ENCODE data around the gene EP300. TPM values are rescaled to one million over a fixed set of nuclear protein-coding genes. Genes with fewer than 3 reads are reported as not detected.
"Not testable (repeated sequence)": the region's sequence is repeated elsewhere in the genome, so short reads cannot be mapped to it uniquely, and the experiment has no call there.

EP300 gene
- total and polyA plus RNA-seq, 7 experiments from 2014 or later, result 13.3 to 155 (median 108) TPM

- H3K4me3 ChIP-seq (ENCODE audit: low read length); H3K36me3 ChIP-seq (ENCODE audit: control insufficient read depth in 2 of 3, insufficient read depth in 3 of 3, low read length in 3 of 3); H3K27ac Mint-ChIP-seq; H3K9me3 ChIP-seq (ENCODE audit: control insufficient read depth in 2 of 3, low read length in 3 of 3); ATAC-seq; DNase-seq; intact Hi-C loops (cut with micrococcal nuclease); H3K36me3 Mint-ChIP-seq; H3K4me1 ChIP-seq (ENCODE audit: control insufficient read depth in 2 of 2, insufficient read depth in 2 of 2, low read length in 2 of 2); CTCF ChIA-PET; H3K9me3 Mint-ChIP-seq; POLR2A ChIA-PET; H3K27ac ChIP-seq (ENCODE audit: low read depth, low read length); H3K27me3 ChIP-seq (ENCODE audit: control insufficient read depth in 2 of 2, insufficient read depth in 2 of 2, low read length in 2 of 2); H3K4me3 Mint-ChIP-seq; H3K27me3 Mint-ChIP-seq: not testable (repeated sequence)
- H3K4me1 Mint-ChIP-seq, result peaks cover 0 to 11% (median 4%) of the 10 kb centered on the region in 7 donors
Observed at GRCh38 chr22:41049795-41050194, 42.6 kb upstream of the EP300 start.

- intact Hi-C loops (cut with micrococcal nuclease), result no loop called here
- no peaks in the 10 kb centered on the region for H3K9me3 Mint-ChIP-seq
- CTCF ChIA-PET, result no interaction called here
Observed at GRCh38 chr22:41050883-41051282, 41.5 kb upstream of the EP300 start.

GRCh38 chr22:41052661-41053490, 39.5 kb upstream of the EP300 start:
- H3K27me3 ChIP-seq (ENCODE audit: control insufficient read depth in 2 of 2, insufficient read depth in 2 of 2, low read length in 2 of 2), result no peaks in the 10 kb centered on the region
- Mint-ChIP-seq H3K4me1 (peaks cover 0 to 11% (median 4%) of the 10 kb centered on the region in 7 donors), H3K27me3 (no peaks in the 10 kb centered on the region), H3K36me3 (no peaks in the 10 kb centered on the region), H3K27ac (no peak overlapping the region), H3K4me3 (no peak overlapping the region), H3K9me3 (no peaks in the 10 kb centered on the region)
- no peak overlapping the region for H3K4me3 ChIP-seq (ENCODE audit: low read length)
- H3K36me3 ChIP-seq (ENCODE audit: control insufficient read depth in 2 of 3, insufficient read depth in 3 of 3, low read length in 3 of 3), result no peaks in the 10 kb centered on the region
- H3K4me1 ChIP-seq (ENCODE audit: control insufficient read depth in 2 of 2, insufficient read depth in 2 of 2, low read length in 2 of 2), result no peaks in the 10 kb centered on the region
- ChIA-PET CTCF (no interaction called here), POLR2A (no interaction called here)
- ATAC-seq (no peak), DNase-seq (no peak)
- H3K27ac ChIP-seq (ENCODE audit: low read depth, low read length), result no peak overlapping the region
- intact Hi-C loops (cut with micrococcal nuclease), result no loop called here
- H3K9me3 ChIP-seq (ENCODE audit: control insufficient read depth in 2 of 3, low read length in 3 of 3), result no peaks in the 10 kb centered on the region

More at GRCh38 chr22:41050883-41051282, 41.5 kb upstream of the EP300 start:
- no peaks in the 10 kb centered on the region for H3K4me1 ChIP-seq (ENCODE audit: control insufficient read depth in 2 of 2, insufficient read depth in 2 of 2, low read length in 2 of 2)
- Mint-ChIP-seq H3K27ac (no peak overlapping the region), H3K4me3 (no peak overlapping the region), H3K36me3 (no peaks in the 10 kb centered on the region), H3K4me1 (peaks cover 0 to 11% (median 4%) of the 10 kb centered on the region in 7 donors), H3K27me3 (no peaks in the 10 kb centered on the region)
- H3K36me3 ChIP-seq (ENCODE audit: control insufficient read depth in 2 of 3, insufficient read depth in 3 of 3, low read length in 3 of 3), result no peaks in the 10 kb centered on the region
- no peak overlapping the region for H3K27ac ChIP-seq (ENCODE audit: low read depth, low read length)
- DNase-seq, result no peak
- POLR2A ChIA-PET, result no interaction called here
- ATAC-seq, result no peak
- no peaks in the 10 kb centered on the region for H3K9me3 ChIP-seq (ENCODE audit: control insufficient read depth in 2 of 3, low read length in 3 of 3)
- no peaks in the 10 kb centered on the region for H3K27me3 ChIP-seq (ENCODE audit: control insufficient read depth in 2 of 2, insufficient read depth in 2 of 2, low read length in 2 of 2)
- H3K4me3 ChIP-seq (ENCODE audit: low read length), result no peak overlapping the region

- intact Hi-C loops (cut with micrococcal nuclease), result no loop called here
- H3K27ac ChIP-seq (ENCODE audit: low read depth, low read length), result no peak overlapping the region
- H3K4me1 ChIP-seq (ENCODE audit: control insufficient read depth in 2 of 2, insufficient read depth in 2 of 2, low read length in 2 of 2), result no peaks in the 10 kb centered on the region
- no peak overlapping the region for H3K4me3 ChIP-seq (ENCODE audit: low read length)
- Mint-ChIP-seq H3K4me3 (no peak overlapping the region), H3K27me3 (no peaks in the 10 kb centered on the region), H3K4me1 (peaks cover 0 to 11% (median 4%) of the 10 kb centered on the region in 7 donors), H3K9me3 (no peaks in the 10 kb centered on the region), H3K36me3 (no peaks in the 10 kb centered on the region), H3K27ac (no peak overlapping the region)
- no peak for ATAC-seq
- no peaks in the 10 kb centered on the region for H3K36me3 ChIP-seq (ENCODE audit: control insufficient read depth in 2 of 3, insufficient read depth in 3 of 3, low read length in 3 of 3)
- no peaks in the 10 kb centered on the region for H3K27me3 ChIP-seq (ENCODE audit: control insufficient read depth in 2 of 2, insufficient read depth in 2 of 2, low read length in 2 of 2)
- no peaks in the 10 kb centered on the region for H3K9me3 ChIP-seq (ENCODE audit: control insufficient read depth in 2 of 3, low read length in 3 of 3)
- no peak for DNase-seq
- ChIA-PET CTCF (no interaction called here), POLR2A (no interaction called here)
Observed at GRCh38 chr22:41057076-41057475, 35.3 kb upstream of the EP300 start.

- Histone ChIP-seq H3K4me3 (ENCODE audit: low read length) (no peak overlapping the region), H3K27ac (ENCODE audit: low read depth, low read length) (no peak overlapping the region), H3K36me3 (ENCODE audit: control insufficient read depth in 2 of 3, insufficient read depth in 3 of 3, low read length in 3 of 3) (no peaks in the 10 kb centered on the region), H3K9me3 (ENCODE audit: control insufficient read depth in 2 of 3, low read length in 3 of 3) (no peaks in the 10 kb centered on the region), H3K27me3 (ENCODE audit: control insufficient read depth in 2 of 2, insufficient read depth in 2 of 2, low read length in 2 of 2) (no peaks in the 10 kb centered on the region), H3K4me1 (ENCODE audit: control insufficient read depth in 2 of 2, insufficient read depth in 2 of 2, low read length in 2 of 2) (no peaks in the 10 kb centered on the region)
- POLR2A ChIA-PET, result interaction anchor here (0.6 to 0.7 kb wide), 2 partner anchors 8 to 29 kb away, joined by 3 read pairs; no protein-coding TSS in a partner anchor
- CTCF ChIA-PET, result no interaction called here
- Mint-ChIP-seq H3K4me3 (no peak overlapping the region), H3K4me1 (no peaks in the 10 kb centered on the region), H3K36me3 (no peaks in the 10 kb centered on the region), H3K27ac (no peak overlapping the region), H3K9me3 (no peaks in the 10 kb centered on the region), H3K27me3 (no peaks in the 10 kb centered on the region)
- intact Hi-C loops (cut with micrococcal nuclease), result no loop called here
- DNase-seq, result no peak
- no peak for ATAC-seq
Observed at GRCh38 chr22:41062146-41062545, 30.2 kb upstream of the EP300 start.

GRCh38 chr22:41064326-41064725, 28.1 kb upstream of the EP300 start:
- H3K27me3 ChIP-seq (ENCODE audit: control insufficient read depth in 2 of 2, insufficient read depth in 2 of 2, low read length in 2 of 2); H3K27me3 Mint-ChIP-seq; H3K4me3 Mint-ChIP-seq; H3K36me3 Mint-ChIP-seq; CTCF ChIA-PET; H3K4me1 ChIP-seq (ENCODE audit: control insufficient read depth in 2 of 2, insufficient read depth in 2 of 2, low read length in 2 of 2); H3K9me3 ChIP-seq (ENCODE audit: control insufficient read depth in 2 of 3, low read length in 3 of 3); DNase-seq; H3K27ac ChIP-seq (ENCODE audit: low read depth, low read length); H3K36me3 ChIP-seq (ENCODE audit: control insufficient read depth in 2 of 3, insufficient read depth in 3 of 3, low read length in 3 of 3); POLR2A ChIA-PET; intact Hi-C loops (cut with micrococcal nuclease); H3K4me3 ChIP-seq (ENCODE audit: low read length); H3K27ac Mint-ChIP-seq; H3K9me3 Mint-ChIP-seq; ATAC-seq: not testable (repeated sequence)
- peaks cover 7 to 11% (median 8%) of the 10 kb centered on the region in 7 donors for H3K4me1 Mint-ChIP-seq

GRCh38 chr22:41066341-41066740, 26.1 kb upstream of the EP300 start:
- CTCF ChIA-PET; H3K4me3 ChIP-seq (ENCODE audit: low read length); intact Hi-C loops (cut with micrococcal nuclease); DNase-seq; H3K27me3 Mint-ChIP-seq; H3K27me3 ChIP-seq (ENCODE audit: control insufficient read depth in 2 of 2, insufficient read depth in 2 of 2, low read length in 2 of 2); H3K9me3 Mint-ChIP-seq; POLR2A ChIA-PET; H3K4me1 ChIP-seq (ENCODE audit: control insufficient read depth in 2 of 2, insufficient read depth in 2 of 2, low read length in 2 of 2); H3K4me3 Mint-ChIP-seq; H3K27ac Mint-ChIP-seq; H3K36me3 ChIP-seq (ENCODE audit: control insufficient read depth in 2 of 3, insufficient read depth in 3 of 3, low read length in 3 of 3); H3K27ac ChIP-seq (ENCODE audit: low read depth, low read length); ATAC-seq; H3K9me3 ChIP-seq (ENCODE audit: control insufficient read depth in 2 of 3, low read length in 3 of 3); H3K36me3 Mint-ChIP-seq: not testable (repeated sequence)
- H3K4me1 Mint-ChIP-seq, result peaks cover 7 to 11% (median 8%) of the 10 kb centered on the region in 7 donors
